Activated T-cell treated with anti-CD3 and anti-CD28 coated beads for 4 hours (primary cell): Measurements from ENCODE around the gene ZNF646.
A peak's percentile ranks its signal among the peaks of the same experiment; 100 is the strongest.
"Not testable (repeated sequence)": the region's sequence is repeated elsewhere in the genome, so short reads cannot be mapped to it uniquely, and the experiment has no call there.

ENCODE experiments used
- DNase-seq: peaks from one replicate; pipeline ENCODE4 v3.0.0-alpha.2; 2020

The ZNF646 gene

DNA sequence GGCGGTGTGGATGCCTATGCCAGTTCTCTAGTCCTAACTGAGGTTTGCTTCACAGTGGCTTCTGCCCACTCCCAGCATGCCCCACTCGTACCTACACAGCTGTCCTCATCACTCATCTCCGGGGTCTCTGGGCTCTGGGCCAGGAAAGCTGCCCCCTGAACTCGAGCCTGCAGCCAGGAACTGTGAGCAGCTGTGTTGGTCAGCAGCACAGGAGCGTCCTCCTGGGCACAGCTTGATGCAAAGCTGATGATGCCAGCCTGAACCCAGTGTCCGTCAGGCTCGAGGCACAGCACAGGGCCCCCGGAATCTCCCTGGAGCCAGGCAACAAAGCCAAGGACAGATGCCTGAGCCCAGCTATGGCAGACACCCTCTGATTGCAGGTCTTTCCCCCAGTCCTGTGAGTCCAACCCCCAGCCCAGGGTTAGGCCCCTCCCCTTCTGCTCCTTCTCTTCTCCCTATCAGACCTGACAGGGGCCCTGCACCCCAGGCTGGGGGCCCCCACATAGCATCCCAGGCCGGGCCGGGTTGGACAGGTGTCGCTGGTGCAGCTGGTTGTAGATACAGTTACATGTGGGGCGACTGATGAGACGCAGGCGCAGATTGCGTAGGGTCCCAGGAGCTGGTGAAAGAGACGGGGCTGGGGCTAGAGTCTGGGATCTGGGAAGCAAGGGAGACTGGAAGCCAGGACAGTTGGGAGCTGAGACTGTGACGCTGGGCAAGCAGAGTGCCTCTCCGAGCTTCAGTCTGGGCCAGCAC lies 11.8 kb downstream of the ZNF646 start:
- no peak for DNase-seq

DNA sequence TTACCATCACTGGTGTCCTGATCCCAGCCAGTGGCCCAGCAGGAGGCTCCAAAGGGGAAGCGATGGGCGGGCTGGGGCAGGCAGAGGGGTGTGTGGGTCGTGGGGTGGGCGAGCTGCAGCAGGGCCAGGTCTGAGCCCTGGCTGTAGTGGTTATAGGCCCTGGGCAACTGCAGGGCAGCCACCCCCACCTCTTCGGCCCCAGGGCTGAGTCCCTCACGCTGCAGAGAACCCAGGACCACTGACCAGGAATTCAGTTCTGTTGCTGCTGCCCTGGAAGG lies 12.3 kb downstream of the ZNF646 start:
- DNase-seq: no peak

DNA sequence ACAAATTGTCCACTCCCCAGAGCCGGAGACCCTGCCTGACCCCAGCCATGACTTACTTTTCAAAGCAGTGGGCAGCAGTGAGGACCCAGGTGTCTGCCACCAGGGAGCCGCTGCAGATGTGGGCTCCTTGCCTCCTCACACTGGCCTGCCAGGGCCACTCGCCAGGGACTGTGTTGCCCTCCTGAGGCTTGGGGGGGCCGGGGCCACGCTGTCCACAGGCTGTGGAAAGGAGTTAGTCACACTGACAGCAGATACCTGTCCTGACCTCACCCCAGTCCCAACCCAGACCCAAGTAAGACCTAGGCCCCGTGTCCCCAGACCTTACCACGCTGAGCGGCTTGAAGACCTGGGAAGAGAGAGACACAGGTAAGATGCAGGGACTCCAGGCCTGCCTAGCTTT lies 13.3 kb downstream of the ZNF646 start:
- no peak for DNase-seq

DNA sequence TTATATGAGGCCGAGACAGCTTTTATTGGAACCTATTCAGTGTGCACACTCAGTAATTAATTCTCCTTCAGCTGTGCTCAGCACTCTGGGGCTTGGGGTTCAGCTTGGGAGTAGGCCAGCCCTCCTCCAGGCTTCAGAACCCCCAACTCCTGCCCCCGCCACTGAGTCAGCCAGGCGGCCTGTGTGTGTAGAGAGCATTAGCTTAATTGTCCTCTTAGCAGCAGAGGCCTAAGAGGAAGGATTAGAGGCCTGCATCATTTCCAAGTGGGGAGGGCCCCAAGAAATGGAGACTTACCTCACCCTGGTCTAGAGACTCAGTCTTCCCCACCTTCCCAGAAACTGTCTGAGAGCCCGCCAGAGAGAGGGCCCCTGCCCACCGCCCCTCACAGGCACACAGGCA lies 13.7 kb downstream of the ZNF646 start:
- no peak for DNase-seq

DNA sequence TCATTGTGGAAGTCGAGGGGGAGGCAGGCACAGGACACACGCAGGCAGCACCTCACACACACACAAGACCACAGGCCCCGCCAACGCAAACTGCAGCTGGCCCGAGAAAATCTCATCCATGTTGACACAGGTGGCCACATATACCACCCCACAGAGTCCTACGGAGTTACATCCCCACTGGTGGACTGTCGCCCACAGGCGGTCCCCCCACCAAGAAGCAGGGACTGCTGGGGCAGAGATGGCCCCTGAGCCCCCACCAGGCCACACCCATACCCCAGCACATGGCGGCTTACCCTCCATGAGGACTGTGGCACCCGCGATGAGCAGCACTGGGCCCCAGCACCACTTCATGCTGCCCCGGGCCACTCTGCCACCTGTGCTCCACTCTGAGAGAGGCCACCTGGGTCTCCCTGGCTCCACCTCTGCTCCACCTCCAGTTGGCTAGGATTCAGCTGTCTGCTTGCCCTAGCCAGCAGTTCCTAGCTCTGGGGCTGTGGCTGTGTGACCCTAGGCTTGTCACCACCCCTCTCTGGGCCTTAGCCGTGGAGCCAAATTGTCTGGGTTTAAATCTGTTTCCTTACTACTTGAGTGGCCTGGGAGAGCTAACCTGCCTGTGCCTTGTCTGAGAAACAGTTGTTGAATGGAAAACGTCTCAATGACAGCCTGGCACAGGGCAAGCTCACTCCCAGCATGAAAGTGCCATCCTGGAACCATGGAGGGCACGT lies 14.4 kb downstream of the ZNF646 start, which contains the start of gene PRSS53:
Gene PRSS53, minus strand, starts transcription at position 485 of the 725 bp plus-strand sequence. Its CDS starts 134 bp downstream, at position 351.
- DNase-seq: no peak

DNA sequence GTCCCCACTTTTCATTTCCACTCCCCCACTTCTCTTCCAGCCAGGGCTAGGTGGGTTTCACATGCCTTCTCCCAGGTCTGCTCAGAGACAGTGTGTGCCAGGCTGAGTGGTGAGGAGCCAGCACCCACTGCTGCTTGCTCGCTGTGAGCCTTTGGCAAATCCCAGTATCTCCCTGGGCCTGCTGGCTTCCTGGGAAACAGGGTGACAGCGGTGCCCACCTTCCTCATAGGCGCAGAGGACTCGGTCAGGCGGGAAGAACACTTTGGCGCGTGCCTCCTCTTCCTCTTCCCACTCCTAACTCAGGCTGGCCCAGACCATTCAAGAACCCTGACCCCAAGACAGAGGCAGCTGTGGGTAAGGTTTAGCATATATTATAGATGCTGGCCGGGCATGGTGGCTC lies 15.0 kb downstream of the ZNF646 start:
- no peak for DNase-seq

DNA sequence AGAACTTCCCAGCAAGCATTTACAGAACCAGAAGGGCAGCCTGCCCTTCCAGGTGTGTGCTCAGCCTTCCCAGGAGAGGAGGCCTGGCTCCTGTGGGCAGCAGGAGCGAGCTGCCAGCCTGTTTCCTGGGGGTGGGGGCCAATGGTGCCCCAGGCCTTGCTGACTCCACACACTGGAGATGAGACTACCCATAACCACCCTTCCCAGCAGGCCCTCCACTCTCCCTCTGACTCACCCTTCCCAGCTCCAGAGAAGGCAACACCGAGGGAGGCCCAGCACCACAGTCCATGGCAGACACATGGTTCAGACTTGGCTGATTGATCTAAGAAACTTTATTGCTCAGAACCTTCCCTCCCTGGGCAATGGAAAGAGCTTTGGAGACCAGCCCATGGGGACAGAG lies 16.3 kb downstream of the ZNF646 start:
- DNase-seq: no peak

DNA sequence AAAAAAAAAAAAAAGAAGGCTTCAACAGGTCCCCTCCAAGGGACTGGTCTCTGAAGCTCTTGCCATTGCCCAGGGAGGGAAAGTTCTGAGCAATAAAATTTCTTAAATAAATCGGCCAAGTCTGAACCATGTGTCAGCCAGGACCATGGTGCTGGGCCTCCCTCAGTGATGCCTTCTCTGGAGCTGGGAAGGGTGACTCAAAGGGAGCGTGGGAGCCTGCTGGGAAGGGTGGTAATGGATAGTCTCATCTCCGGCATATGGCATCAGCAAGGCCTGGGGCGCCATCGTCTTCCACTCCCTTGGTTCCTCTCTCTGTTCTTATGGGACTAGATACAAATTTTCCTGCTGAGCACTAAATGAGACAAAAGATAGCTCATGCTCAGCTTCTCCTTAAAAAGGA lies 18.1 kb downstream of the ZNF646 start:
- no peak for DNase-seq

DNA sequence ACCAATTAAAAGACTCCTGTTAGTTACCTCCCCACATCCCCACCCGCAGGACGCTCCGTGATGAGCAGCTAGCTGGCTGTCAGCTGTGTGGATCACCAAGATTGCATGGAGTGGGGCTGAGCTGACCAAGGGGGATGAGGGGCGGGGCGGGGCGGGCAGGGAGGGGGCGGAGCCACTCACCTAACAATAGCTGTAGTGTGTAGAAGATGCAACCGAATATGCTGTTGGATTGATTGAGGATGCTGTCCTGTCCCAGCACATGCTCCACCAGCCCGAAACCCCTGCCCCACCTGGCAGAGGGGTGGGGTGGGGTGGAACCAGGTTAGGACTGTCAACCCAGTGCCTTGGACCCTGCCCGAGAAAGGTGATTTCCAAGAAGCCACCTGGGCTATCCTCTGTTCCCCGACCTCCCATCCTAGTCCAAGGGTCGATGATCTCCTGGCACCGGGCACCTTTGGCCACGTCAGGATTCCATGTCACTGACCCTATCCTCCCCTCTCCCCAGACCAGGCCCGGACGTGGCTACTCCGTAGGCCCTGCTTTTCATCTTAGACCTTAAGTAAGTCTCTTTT lies 19.0 kb downstream of the ZNF646 start:
- no peak for DNase-seq

DNA sequence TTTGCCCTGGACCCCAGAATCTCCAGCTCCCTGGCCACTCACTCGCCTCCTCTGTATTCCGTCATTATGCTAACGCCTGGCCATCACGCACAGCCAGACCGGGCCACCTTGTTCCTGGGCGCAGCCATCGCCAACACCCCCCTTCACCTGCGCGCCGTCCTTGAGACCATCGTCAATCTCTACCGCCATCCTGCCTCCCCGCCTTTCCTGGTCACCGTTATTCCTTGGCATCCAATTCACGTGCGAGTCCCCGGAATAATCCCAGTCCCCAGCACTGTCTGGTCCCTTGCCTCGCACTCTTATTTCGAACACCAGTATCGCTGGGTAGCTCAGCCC lies 19.8 kb downstream of the ZNF646 start:
- DNase-seq: no peak

DNA sequence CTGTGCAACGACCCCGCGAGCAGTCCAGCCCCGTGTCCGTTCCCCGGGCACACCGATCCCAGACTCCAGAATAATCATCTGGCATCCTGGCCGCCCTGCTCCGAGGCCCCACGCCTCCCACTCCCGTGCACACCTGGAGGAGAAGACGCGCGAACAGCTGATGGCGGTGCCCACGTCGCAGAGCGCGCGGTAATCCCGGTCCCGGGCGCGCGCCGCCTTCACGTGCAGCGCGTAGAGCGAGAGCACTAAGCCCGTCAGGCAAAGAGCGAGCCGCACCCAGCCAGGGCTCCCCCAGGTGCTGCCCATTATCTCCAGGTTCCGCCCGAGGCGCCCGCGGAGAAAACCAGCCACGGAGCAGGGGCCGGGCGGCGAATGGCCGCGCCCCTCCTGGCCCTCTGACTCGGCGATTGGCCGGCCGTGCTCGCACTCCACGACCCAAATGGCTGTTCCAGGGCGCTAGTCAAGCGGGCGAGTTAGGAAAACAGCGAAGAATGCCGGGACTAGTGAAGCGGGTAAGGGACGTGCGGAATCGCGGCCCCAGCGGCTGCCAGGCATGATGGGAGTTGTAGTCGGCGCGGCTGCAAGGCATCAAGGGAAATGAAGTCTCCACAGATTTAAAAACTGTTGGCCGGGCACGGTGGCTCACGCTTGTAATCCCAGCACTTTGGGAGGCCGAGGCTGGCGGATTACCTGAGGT lies 20.4 kb downstream of the ZNF646 start, which contains the start of gene VKORC1:
Gene VKORC1, minus strand, starts transcription at position 374 of the 697 bp plus-strand sequence. Its CDS starts 68 bp downstream, at position 306.
- peak; percentile 72 for DNase-seq

DNA sequence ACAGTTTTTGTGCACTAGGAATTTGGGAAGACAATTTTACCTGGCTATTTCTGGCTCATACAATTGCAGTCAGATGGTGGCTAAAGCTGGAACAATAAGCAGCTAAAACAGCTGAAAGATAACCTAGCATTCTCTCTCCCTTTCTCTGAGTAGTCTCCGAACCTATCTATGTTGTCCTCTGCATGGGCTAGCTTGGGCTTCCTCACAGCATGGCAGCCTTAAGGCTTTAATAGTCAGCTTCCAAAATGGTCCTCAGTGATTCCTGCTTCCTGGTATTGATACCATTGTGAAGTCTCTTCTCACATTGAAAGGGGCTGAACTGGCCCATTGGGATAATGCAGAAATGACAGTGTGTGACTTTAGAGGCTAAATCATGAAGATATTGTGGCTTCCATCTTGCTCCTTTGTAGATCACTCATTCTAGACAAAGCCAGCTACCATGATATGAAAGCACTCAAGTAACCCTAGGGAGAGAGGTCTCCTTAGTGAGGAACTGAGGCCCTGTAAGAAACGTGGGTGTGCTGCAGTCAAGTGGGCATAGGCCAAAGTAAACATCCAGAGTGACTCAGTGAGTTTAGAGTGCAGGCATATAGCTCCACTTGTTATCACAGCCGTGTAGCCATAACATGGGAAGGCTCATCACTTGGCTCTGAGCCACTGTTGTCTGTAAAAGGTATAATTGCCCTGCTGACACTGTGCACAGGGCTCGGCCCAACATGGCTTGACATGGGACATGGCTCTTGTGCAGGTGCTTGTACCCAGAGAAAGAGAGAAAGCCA lies 25.8 kb downstream of the ZNF646 start:
- DNase-seq: no peak

DNA sequence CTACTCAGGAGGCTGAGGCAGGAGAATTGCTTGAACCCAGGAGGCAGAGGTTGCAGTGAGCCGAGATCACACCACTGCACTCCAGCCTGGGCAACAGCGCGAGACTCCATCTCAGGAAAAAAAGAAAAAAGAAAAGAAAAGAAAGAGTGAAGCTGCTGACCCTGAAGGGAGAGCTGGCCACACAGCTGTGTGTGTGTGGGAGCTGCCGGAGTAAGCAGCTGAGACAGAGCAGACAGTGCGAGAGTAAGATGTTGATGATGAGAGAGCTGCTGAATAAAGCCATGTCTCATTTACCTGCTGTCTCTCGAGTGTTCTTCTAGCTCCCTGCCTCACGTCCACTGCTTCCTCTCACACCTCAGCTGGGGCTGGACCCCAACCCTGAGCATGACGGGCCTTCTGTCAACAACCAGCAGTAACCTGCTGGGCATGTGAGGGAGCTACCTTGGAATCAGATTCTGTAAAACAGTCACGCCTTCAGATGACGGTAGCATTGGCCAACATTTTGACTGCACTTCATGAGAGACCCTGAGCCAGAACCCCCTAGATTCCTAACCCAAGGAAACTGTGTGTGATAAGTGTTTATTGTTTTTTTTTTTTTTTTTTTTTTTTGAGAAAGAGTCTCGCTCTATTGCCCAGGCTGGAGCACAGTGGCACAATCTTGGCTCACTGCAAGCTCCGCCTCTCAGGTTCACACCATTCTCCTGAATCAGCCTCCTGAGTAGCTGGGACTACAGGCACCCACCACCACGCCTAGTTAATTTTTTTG lies 26.8 kb downstream of the ZNF646 start:
- not testable (repeated sequence) for DNase-seq

DNA sequence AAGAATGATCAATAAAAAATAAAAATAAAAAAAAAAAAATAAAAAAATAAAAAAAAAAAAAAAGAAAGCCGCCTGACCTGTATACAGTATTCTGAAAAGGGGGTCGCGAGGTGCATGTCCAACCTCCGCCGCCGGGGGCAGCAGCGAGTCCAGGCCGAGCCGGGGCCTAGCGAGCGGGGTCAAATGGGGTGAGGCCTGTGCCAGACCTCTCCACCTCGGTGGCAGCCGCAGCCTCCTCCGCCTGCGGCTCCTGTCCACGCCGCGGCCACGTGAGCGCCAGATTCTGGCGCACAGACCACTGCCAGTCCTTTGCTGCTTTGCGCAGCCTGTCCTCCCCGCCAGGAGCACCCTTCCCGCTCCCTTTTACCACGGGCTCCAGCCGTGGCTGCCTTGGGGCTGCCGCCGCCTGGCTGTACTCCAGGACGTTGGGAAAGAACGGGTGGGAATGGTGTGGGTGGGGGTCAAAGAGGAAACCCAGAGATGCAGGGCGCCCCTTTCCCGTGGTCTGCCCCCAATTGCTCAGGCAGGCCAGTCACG lies 31.5 kb downstream of the ZNF646 start:
- DNase-seq: peak; percentile 70

DNA sequence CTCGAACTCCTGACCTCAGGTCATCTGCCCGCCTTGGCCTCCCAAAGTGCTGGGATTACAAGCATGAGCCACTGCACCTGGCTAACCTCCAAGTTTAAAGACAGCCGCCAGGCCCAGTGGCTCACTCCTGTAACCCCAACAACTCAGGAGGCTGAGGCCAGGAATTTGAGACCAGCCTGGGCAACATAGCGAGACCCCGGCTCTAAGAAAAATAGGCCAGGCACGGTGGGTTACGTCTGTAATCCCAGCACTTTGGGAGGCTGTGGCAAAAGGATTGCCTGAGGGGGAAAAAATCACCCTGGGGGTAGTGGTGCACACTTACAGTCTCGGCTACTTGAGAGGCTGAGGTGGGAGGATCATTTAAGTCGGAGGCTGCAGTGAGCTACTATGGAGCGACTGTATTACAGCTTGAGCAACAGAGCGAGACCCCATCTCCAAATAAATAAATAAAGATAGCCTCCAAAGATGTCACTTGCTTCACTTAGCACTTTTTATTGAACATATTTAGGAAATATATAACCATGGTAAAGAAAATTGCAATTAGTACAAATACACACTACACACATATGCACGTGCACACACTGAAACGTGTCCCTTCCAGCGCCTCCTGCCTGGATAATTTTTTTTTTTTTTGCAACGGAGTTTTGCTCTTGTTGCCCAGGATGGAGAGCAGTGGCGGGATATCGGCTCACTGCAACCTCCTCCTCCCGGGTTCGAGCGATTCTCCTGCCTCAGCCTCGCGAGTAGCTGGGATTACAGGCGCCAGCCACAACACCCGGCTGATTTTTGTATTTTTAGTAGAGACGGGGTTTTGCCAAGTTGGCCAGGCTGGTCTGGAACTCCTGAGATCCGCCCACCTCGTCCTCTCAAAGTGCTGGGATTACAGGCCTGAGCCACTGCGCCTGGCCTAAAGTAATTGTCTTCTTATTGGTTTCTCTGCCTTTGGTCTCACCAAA lies 32.6 kb downstream of the ZNF646 start:
- no peak for DNase-seq

DNA sequence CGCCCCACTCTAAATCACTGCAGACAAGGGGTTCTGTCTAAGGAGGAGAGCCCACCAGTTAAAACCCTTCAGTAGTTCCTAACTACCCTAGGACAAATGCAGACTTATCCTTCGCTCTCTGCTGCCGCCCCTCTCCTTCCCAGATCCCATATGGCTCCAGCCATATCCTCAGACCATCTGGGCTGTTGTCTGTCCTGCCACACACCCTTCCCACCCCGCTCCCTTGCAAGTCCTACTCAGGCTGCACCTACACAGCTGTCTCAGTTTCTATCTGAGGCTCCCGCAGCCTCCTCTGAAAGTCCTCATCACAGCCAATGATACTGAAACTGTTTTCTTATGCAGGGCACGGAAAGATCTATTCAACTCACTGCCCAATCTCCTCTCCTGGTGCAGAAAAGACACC lies 33.2 kb downstream of the ZNF646 start:
- no peak for DNase-seq

DNA sequence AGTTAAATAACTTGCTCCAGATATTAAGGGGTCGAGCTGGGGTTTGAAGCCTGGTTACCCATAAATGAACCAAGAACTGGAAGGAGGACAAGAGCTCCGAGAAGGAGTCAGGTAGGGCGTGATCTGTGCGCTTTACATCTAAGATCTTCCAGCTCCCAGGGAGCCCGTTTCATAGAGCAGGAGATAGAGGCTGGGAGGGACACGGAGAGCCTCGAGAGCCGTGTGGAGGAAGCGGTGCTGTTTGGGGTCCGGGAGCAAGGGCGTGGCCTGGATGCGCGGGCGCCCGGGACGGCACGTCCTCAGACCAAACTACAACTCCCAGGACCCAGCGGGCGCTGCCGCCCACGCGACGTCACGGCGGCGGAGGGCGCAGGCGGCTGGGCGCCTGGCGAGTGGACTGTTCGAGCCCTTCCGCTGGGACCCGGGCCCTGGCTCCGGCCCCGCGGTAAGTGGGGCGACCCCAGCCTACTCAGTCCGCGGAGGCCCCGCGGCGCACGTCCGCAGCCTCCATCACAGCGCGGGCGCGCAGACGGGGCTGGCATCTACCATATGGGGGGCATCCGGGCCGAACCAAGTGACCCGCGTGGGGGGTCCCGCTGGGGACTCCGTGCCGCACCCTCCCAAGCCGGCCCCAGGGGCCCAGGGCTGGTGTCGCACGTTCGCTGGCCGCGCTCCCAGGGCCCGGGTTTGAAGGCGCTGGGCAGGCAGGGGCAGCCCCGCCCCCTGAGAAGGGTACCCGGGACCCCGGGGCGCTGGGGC lies 34.0 kb downstream of the ZNF646 start, which contains the start of gene BCKDK:
Gene BCKDK, plus strand, starts transcription at position 352 of the 759 bp plus-strand sequence. CDS start 838 bp downstream, outside the sequence.
- peak; percentile 42 for DNase-seq

DNA sequence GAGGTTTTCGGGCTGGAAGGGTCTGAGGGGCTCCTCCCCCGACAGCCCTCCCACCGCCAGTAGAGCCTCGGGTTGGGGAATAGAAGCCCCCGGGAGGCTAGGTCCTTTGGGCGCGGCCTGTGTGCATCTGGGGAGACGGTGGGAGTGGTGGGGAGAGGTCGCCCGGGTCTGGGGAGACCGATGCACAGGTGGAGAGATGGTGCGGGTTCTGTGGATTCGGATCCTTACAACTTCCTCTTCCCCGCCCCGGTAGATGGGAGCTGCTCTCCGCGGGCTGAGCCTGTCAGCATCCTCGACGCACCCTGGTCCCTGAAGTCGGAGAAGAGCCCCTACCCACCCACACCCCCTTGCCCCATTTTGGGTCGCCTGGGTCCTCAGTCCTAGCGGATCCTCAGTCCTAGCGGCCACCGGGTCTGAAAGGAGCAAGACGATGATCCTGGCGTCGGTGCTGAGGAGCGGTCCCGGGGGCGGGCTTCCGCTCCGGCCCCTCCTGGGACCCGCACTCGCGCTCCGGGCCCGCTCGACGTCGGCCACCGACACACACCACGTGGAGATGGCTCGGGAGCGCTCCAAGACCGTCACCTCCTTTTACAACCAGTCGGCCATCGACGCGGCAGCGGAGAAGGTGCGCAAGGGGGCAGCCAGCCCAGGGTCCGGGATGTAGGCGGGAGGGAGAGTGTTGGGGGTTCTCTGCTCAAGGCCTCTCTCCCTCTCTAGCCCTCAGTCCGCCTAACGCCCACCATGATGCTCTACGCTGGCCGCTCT lies 34.8 kb downstream of the ZNF646 start:
- DNase-seq: no peak

DNA sequence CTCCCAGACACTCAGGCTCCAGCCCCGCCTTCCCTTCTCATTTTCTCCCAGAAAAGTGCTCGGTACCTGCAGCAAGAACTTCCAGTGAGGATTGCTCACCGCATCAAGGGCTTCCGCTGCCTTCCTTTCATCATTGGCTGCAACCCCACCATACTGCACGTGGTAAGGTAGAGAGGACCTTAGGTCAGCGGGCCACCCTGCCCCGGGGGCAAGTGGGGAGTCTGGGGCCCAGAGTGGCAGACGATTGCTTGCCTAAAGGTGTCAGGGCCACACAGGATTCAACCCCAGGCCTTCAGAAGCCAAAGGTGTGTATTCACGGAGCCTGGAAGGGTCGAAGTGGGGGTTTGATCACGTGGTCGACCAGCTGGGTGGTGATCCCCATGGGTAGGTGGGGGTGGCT lies 35.4 kb downstream of the ZNF646 start:
- no peak for DNase-seq
